HL-60 (cell line): ENCODE data around the gene CLDN6.

Source experiments
- DNase-seq, 2 experiments: peaks; one replicate each; pipeline ENCODE4 v3.0.0-alpha.2; 2010 to 2020; ENCODE audit warnings: low read depth in 1 of 2, low spot score in 1 of 2
- H3K27ac ChIP-seq: fragments of 250-450 bp; sonication (Bioruptor Pico); replicated peaks from 2 replicates; pipeline ENCODE4 v1.5.1; 2020; ENCODE audit warnings: mild to moderate bottlenecking, moderate library complexity
- H3K27me3 ChIP-seq: fragments of 250-450 bp; sonication (Bioruptor Pico); 2 replicates; pipeline ENCODE4 v1.5.1; 2021; ENCODE audit warnings: mild to moderate bottlenecking, moderate library complexity; ENCODE audit not compliant: insufficient read depth, poor library complexity, severe bottlenecking
- H3K4me3 ChIP-seq: replicated peaks from 2 replicates; pipeline ENCODE4 v1.5.1; 2011; ENCODE audit warnings: mild to moderate bottlenecking, control low read depth, low read length; ENCODE audit not compliant: insufficient read depth
- GABPA ChIP-seq: IDR thresholded peaks from 2 replicates; pipeline ENCODE4 v1.6.1; 2012; ENCODE audit warnings: low read depth
- POLR2AphosphoS5 ChIP-seq: IDR thresholded peaks from 2 replicates; pipeline ENCODE4 v1.6.1; 2012; ENCODE audit warnings: low read depth
- SPI1 ChIP-seq: IDR thresholded peaks from 2 replicates; pipeline ENCODE4 v1.6.1; 2012; ENCODE audit warnings: low read depth, mild to moderate bottlenecking, borderline replicate concordance
- TF ChIP-seq, protein P1 (sequence below): IDR thresholded peaks from 2 replicates; pipeline ENCODE4 v1.6.1; 2012; ENCODE audit warnings: low read depth; ENCODE audit not compliant: insufficient replicate concordance
- TF ChIP-seq, protein P2 (sequence below): IDR thresholded peaks from one replicate; pipeline ENCODE4 v1.5.1; 2011; ENCODE audit warnings: low read length, control low read depth, inconsistent platforms; ENCODE audit not compliant: insufficient read depth

Gene CLDN6

DNA sequence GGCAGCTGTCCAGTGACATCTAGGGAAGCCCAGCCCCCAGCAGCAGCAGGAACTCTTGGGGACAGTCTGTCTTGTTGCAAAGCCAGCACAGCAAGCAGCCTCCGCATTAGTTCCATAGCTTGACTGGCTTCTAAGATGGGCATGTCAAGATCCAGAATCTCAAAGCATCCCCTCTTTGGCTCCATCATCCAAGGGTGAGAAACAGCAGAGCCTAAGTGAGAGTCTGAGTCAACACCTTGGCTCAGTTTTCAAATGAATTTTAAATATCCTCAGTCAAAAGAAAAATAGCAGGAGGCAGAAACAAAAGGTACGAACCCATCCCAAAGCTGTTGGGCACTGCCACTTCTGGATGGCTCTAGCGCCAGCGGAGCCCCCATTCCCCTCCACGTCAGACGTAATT lies 3.0 kb downstream of the CLDN6 start:
- no peak for DNase-seq
- Histone ChIP-seq H3K27me3 (no peaks in the 10 kb centered on the region), H3K27ac (no peak overlapping the region), H3K4me3 (no peak overlapping the region)
- TF ChIP-seq, protein P1, sequence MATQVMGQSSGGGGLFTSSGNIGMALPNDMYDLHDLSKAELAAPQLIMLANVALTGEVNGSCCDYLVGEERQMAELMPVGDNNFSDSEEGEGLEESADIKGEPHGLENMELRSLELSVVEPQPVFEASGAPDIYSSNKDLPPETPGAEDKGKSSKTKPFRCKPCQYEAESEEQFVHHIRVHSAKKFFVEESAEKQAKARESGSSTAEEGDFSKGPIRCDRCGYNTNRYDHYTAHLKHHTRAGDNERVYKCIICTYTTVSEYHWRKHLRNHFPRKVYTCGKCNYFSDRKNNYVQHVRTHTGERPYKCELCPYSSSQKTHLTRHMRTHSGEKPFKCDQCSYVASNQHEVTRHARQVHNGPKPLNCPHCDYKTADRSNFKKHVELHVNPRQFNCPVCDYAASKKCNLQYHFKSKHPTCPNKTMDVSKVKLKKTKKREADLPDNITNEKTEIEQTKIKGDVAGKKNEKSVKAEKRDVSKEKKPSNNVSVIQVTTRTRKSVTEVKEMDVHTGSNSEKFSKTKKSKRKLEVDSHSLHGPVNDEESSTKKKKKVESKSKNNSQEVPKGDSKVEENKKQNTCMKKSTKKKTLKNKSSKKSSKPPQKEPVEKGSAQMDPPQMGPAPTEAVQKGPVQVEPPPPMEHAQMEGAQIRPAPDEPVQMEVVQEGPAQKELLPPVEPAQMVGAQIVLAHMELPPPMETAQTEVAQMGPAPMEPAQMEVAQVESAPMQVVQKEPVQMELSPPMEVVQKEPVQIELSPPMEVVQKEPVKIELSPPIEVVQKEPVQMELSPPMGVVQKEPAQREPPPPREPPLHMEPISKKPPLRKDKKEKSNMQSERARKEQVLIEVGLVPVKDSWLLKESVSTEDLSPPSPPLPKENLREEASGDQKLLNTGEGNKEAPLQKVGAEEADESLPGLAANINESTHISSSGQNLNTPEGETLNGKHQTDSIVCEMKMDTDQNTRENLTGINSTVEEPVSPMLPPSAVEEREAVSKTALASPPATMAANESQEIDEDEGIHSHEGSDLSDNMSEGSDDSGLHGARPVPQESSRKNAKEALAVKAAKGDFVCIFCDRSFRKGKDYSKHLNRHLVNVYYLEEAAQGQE, result no peak

DNA sequence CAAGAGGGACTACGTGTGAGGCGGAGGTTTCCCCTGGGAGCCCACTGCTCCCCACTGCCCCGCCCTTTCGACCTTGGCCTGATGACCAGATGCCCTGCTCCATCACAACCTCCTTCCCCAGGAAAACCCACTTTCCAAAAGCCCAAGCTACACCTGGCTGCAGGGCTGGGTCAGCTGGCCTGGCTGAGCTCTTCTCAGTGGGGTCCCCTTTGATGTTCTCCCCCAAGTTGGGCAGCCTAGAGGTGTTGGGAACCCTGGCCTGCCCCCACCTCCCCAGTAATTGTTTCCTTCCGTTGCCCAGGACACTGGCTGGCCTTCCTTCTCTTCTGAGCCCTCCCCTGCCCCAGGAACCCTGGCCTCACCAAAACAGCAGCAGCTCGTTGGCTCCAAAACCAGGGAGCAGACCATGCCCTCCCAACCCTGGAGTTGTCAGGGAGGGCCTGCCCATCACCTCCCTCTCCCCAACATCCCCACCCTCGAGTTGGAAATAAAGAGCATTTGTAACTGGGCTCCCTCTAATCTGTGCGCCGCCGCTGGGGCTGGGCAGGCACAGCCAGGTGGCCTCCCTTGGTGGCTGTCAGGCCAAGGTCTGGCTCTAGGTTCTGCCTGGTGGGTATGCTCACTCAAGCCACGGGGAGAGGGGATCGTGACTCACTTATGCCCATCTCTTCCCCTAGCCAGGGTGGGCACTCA lies 3.8 kb downstream of the CLDN6 start:
- no peak overlapping the region for H3K4me3 ChIP-seq
- no peaks in the 10 kb centered on the region for H3K27me3 ChIP-seq

DNA sequence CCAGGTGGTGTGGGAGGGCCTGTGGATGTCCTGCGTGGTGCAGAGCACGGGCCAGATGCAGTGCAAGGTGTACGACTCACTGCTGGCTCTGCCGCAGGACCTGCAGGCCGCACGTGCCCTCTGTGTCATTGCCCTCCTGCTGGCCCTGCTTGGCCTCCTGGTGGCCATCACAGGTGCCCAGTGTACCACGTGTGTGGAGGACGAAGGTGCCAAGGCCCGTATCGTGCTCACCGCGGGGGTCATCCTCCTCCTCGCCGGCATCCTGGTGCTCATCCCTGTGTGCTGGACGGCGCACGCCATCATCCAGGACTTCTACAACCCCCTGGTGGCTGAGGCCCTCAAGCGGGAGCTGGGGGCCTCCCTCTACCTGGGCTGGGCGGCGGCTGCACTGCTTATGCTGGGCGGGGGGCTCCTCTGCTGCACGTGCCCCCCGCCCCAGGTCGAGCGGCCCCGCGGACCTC lies 4.5 kb downstream of the CLDN6 start:
- DNase-seq, result no peak
- Histone ChIP-seq H3K4me3 (no peak overlapping the region), H3K27me3 (no peaks in the 10 kb centered on the region), H3K27ac (no peak overlapping the region)
- TF ChIP-seq POLR2AphosphoS5, result no peak
- no peak for TF ChIP-seq GABPA
- TF ChIP-seq SPI1, result no peak
- TF ChIP-seq, protein P2, sequence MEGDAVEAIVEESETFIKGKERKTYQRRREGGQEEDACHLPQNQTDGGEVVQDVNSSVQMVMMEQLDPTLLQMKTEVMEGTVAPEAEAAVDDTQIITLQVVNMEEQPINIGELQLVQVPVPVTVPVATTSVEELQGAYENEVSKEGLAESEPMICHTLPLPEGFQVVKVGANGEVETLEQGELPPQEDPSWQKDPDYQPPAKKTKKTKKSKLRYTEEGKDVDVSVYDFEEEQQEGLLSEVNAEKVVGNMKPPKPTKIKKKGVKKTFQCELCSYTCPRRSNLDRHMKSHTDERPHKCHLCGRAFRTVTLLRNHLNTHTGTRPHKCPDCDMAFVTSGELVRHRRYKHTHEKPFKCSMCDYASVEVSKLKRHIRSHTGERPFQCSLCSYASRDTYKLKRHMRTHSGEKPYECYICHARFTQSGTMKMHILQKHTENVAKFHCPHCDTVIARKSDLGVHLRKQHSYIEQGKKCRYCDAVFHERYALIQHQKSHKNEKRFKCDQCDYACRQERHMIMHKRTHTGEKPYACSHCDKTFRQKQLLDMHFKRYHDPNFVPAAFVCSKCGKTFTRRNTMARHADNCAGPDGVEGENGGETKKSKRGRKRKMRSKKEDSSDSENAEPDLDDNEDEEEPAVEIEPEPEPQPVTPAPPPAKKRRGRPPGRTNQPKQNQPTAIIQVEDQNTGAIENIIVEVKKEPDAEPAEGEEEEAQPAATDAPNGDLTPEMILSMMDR, result no peak
- TF ChIP-seq, protein P1, result no peak

More for the DNA sequence above, 3.8 kb downstream of the CLDN6 start:
- TF ChIP-seq GABPA (no peak), POLR2AphosphoS5 (no peak), SPI1 (no peak)
- TF ChIP-seq, protein P2, result no peak
- TF ChIP-seq, protein P1, result no peak
- DNase-seq, result no peak
- H3K27ac ChIP-seq, result no peak overlapping the region
